UCSD-AML1 (cell line): Measurements from ENCODE around the gene CMIP.
"Not testable (repeated sequence)": the region's sequence is repeated elsewhere in the genome, so short reads cannot be mapped to it uniquely, and the experiment has no call there.

ENCODE experiments used
- DNase-seq: peaks from one replicate; lab custom pipeline; 2025; ENCODE audit not compliant: unreplicated experiment; lab: John Stamatoyannopoulos, UW

The CMIP gene

GRCh38 chr16:81514041-81514559 is 69.5 kb downstream of the CMIP start:
- peak; percentile 47 for DNase-seq

DNA sequence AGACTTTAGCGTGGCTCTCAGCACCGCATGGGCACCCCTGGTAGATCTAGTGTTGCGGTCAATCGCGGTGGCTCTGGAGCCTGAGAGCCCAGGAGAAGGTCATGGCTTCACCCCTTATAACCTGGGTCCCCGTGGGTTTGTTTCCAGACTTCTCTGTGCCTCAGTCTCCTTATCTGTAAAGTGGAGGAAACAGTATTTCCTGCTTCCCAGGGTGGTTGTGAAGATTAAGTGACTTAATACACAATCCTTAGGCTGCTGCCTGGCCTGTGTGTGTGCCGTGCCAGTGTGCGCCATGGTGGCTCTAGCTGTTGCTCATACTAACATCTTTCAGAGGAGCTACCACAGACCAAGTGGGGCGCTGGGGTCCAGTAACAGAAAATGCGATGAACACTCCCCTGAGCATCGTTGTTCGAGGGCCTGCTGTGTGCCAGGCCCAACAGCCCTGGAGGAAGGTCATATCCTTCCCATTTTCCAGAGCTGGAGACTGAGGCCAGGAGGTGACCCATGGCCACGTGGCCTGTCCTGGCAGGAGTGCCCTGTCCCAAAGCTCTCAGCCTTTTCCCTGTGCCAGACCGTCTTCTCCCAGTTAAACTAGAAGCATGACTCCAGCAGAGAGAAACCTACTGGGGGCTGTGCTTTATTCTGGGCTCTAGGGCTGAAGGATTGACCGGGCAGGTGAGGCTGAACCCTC is 70.1 kb downstream of the CMIP start:
- no peak for DNase-seq

GRCh38 chr16:81515281-81515680 is 70.7 kb downstream of the CMIP start:
- DNase-seq, result no peak

GRCh38 chr16:81515721-81516120 is 71.1 kb downstream of the CMIP start:
- DNase-seq, result no peak

GRCh38 chr16:81516478-81517149 is 72.0 kb downstream of the CMIP start:
- DNase-seq, result no peak

DNA sequence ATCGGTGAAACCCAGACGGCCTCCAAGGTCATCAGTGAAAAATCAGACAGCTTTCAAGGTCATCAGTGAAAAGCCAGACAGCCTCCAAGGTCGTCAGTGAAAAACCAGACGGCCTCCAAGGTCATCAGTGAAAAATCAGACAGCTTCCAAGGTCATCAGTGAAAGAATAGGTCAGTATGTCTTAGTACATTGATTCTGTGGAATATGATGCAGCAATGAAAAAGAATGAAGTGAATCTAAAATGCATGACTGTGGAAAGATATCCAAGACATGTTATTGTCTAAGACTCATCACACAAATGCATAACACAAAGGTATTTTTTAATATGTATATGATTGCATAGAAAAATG is 72.5 kb downstream of the CMIP start:
- no peak for DNase-seq

GRCh38 chr16:81517629-81518438 is 73.2 kb downstream of the CMIP start:
- DNase-seq, result no peak

GRCh38 chr16:81518439-81518757 is 73.8 kb downstream of the CMIP start:
- DNase-seq, result no peak

- no peak for DNase-seq
Measured at GRCh38 chr16:81519301-81520150, 74.9 kb downstream of the CMIP start.

GRCh38 chr16:81520151-81520470 is 75.5 kb downstream of the CMIP start:
- no peak for DNase-seq

GRCh38 chr16:81520560-81521135 is 76.0 kb downstream of the CMIP start:
- DNase-seq, result no peak

GRCh38 chr16:81521141-81521626 is 76.6 kb downstream of the CMIP start:
- no peak for DNase-seq

- no peak for DNase-seq
Measured at GRCh38 chr16:81522108-81522701, 77.6 kb downstream of the CMIP start.

GRCh38 chr16:81522851-81523250 is 78.2 kb downstream of the CMIP start:
- not testable (repeated sequence) for DNase-seq

GRCh38 chr16:81523387-81524115 is 78.9 kb downstream of the CMIP start:
- no peak for DNase-seq

DNA sequence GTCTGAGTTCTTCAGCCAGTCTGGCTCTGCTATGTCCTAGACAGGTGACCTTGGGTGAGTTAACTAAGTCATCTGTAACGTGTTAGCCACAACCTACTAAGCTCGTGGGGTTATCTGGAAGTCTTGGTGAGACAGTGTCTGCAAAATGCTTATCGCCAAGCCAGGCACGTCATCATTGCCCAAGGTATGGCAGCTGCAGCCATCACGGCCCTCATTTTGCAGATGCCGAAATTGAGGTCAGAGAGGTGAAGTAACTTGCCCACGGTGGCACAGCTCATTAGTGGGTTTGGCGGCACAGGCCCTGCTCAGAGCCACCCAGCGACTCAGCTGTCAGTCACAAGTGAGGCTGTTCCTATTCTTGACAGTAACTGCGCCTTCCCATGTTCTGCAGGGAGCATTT is 79.8 kb downstream of the CMIP start:
- no peak for DNase-seq

GRCh38 chr16:81524885-81525284 is 80.3 kb downstream of the CMIP start:
- DNase-seq, result not testable (repeated sequence)

DNA sequence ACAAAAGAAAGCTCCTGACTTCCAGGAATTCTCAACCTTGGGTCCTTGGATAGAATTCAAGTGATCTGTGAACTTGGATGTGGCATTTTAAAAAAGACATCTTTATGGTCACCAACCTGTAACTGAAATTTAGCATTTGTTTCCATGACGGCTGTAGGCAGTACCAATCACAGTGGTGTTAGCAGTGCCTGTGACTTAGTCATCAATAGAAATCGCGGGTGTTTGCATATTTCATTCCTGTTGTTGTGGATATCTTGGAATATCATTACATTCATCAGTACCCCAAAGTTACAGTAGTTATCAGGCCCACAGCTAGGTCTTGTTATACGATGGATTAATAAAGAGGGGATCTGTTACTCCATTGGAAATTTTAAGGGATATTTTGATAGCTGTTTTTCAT is 81.6 kb downstream of the CMIP start:
- DNase-seq, result no peak

DNA sequence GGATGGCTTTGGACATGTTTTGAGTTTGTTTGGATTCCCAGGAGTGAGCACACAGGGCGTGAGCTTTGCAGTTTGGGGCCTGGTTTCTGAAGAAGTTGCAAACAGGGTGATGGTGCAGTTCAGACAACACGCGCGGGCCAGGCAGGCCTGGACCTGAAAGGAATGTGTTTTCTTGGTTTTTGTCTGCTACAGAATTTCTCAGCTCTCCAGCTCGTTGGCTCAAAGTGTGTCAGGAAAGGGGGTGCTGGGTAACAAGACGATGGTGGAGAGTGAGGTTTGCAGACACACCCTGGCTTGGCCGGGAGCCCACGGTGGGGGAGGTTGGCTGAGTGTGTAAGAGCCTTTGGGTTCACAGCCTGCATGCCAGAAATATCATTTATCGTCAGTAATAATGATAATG is 82.3 kb downstream of the CMIP start:
- no peak for DNase-seq
